Tibial nerve (tissue), 4 donors: ENCODE measurements around the gene SYT9. TPM values are rescaled to one million over a fixed set of nuclear protein-coding genes. Genes with fewer than 3 reads are reported as not detected.

Experiments used
- DNase-seq, 2 donors: peaks; one replicate each; pipeline ENCODE4 v3.0.0-alpha.2; 2019; ENCODE audit warnings: low spot score in 2 of 2
- H3K27ac ChIP-seq, 4 donors: fragments of 200-600 bp; sonication (generic) in 3 of 4; one replicate each; pipeline ENCODE4 v1.5.1; 2017 to 2019; ENCODE audit warnings: mild to moderate bottlenecking in 1 of 4
- H3K27me3 ChIP-seq, 2 donors: fragments of 200-600 bp; sonication (generic) in 1 of 2; one replicate each; pipeline versions ENCODE4 v1.5.1 to v1.6.0; 2017 to 2019
- H3K36me3 ChIP-seq, 3 donors: fragments of 200-600 bp; sonication (generic); one replicate each; pipeline ENCODE4 v1.5.1; 2018 to 2019
- H3K4me1 ChIP-seq, 4 donors: fragments of 200-600 bp; sonication (generic) in 3 of 4; one replicate each; pipeline ENCODE4 v1.5.1; 2017 to 2019
- H3K4me3 ChIP-seq, 4 donors: fragments of 200-600 bp; sonication (generic) in 3 of 4; one replicate each; pipeline ENCODE4 v1.5.1; 2017 to 2019; ENCODE audit warnings: mild to moderate bottlenecking in 1 of 4, moderate library complexity in 1 of 4
- H3K9me3 ChIP-seq, 4 donors: fragments of 200-600 bp; sonication (generic) in 3 of 4; one replicate each; pipeline ENCODE4 v1.5.1; 2017 to 2019
- CTCF ChIP-seq, 5 experiments: fragments of 200-600 bp in 3 of 5; fragments of 450-650 bp in 2 of 5; sonication (generic) in 3 of 5; IDR thresholded peaks; one replicate each; pipeline ENCODE4 v1.5.1; 2016 to 2019; ENCODE audit warnings: antibody characterized with exemption in 5 of 5, mild to moderate bottlenecking in 3 of 5, moderate library complexity in 2 of 5
- EP300 ChIP-seq, 2 donors: sonication (generic); formaldehyde crosslinking; IDR thresholded peaks; one replicate each; pipeline ENCODE4 v1.6.1; 2017; ENCODE audit warnings: antibody characterized with exemption in 2 of 2, mild to moderate bottlenecking in 1 of 2
- POLR2A ChIP-seq, 2 donors: fragments of 450-650 bp; IDR thresholded peaks; one replicate each; pipeline ENCODE4 v1.6.1; 2017; ENCODE audit warnings: antibody characterized with exemption in 2 of 2, mild to moderate bottlenecking in 2 of 2, moderate library complexity in 2 of 2
- WGBS, 2 donors: methylation state at CpG; one replicate each; pipeline ENCODE4 v1.1.5; 2018; 5-methylcytosine and 5-hydroxymethylcytosine counted together
- total RNA-seq, 4 donors: library from RNA; depleted of rRNA; stranded (reverse); fragments of >200 nt; gene quantifications; one replicate each; pipeline ENCODE4 v1.1.0, GENCODE V29; 2016

SYT9 gene
- total RNA-seq, 4 donors from 2014 or later: 0.21 to 0.30 TPM; not detected in 2

- 54 to 67% methylated on average over 7 of the region's 7 CpGs for WGBS, 2 donors
- Histone ChIP-seq H3K4me1 (no peaks in the 10 kb centered on the region), H3K27ac (no peak overlapping the region), H3K9me3 (no peaks in the 10 kb centered on the region), H3K36me3 (peaks cover 0 to 7% (median 0%) of the 10 kb centered on the region in 3 donors), H3K4me3 (no peak overlapping the region), H3K27me3 (no peaks in the 10 kb centered on the region)
- no peak for DNase-seq
- no peak for TF ChIP-seq CTCF (IDR thresholded peaks at IDR 0.05)
- TF ChIP-seq EP300 (IDR thresholded peaks at IDR 0.05): no peak
- no peak for TF ChIP-seq POLR2A (IDR thresholded peaks at IDR 0.05)
These were observed 219.4 kb downstream of the SYT9 start for GRCh38 chr11:7471071-7471470.

DNA sequence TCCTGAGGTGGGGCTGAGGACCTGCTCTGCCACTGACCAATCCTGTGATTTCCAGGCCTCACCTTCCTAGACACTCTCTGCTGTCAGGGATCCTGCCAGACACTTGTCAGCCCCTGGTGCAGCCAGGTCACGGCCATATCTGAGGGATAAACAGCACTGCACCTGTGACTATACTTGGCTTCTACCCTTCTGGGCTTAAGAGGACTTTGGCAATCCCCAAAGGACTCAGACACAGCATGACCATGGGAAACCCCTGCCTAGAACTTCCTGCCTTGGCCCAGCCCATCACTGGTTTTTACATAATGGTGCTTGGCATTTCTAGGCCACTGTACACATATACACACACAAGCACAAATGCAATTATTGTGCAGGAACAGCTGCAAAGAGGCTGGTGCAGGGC lies 222.0 kb downstream of the SYT9 start:
- TF ChIP-seq CTCF (IDR thresholded peaks at IDR 0.05): no peak
- no peak for TF ChIP-seq EP300 (IDR thresholded peaks at IDR 0.05)
- no peak for TF ChIP-seq POLR2A (IDR thresholded peaks at IDR 0.05)
- Histone ChIP-seq H3K4me3 (no peak overlapping the region), H3K4me1 (no peaks in the 10 kb centered on the region), H3K27me3 (no peaks in the 10 kb centered on the region), H3K27ac (no peak overlapping the region), H3K36me3 (peaks cover 0 to 7% (median 0%) of the 10 kb centered on the region in 3 donors), H3K9me3 (no peaks in the 10 kb centered on the region)
- no peak for DNase-seq
- 11% methylated on average over 1 of the region's 1 CpG; no CpG with 5 or more reads in 1 of the 2 donors for WGBS, 2 donors

DNA sequence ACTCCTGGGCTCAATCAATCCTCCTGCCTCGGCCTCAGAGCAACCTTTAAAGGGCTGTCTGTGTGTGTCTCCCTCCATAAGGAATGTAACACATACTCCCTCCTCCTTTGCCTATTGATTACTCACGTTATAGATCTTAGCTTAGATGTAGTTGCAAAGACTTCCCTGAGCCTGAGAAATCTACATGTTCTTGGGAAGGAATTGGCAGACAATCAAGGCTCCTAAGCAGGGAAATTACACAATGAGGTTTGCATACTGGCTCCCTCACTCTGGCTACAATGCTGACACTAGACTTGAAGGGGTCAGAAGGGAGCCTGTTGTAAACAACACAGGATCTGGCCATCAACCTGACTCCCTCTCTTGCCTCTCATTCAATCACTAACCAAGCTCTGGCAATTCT lies 228.4 kb downstream of the SYT9 start:
- H3K9me3 ChIP-seq: no peaks in the 10 kb centered on the region
- H3K4me1 ChIP-seq: no peaks in the 10 kb centered on the region
- 54 to 76% methylated on average over 2 of the region's 2 CpGs for WGBS, 2 donors
- DNase-seq: no peak
- no peaks in the 10 kb centered on the region for H3K36me3 ChIP-seq
- H3K27me3 ChIP-seq: no peaks in the 10 kb centered on the region
- H3K4me3 ChIP-seq: no peak overlapping the region
- no peak overlapping the region for H3K27ac ChIP-seq
- TF ChIP-seq CTCF (IDR thresholded peaks at IDR 0.05) (no peak), POLR2A (IDR thresholded peaks at IDR 0.05) (no peak), EP300 (IDR thresholded peaks at IDR 0.05) (peak in 1 of 2 donors; percentile 15)

DNA sequence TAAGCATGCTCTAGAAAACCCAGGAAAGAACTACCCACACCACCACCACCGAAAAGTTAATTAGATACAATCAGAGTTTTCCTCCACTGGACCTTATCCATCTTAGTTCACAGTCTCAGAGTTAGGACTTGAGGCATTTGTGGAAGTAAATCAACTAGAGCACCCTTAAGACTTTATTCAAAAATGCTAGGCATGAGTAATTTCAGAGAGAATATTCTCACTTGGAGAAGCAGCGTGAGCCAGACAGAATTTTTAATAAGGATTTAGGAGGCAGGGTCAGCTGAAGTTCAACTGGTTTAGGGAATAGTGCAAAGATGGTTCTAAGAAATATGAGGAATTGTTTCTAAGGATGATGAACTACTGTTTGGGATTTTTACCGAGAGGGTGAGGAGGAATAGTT lies 232.4 kb downstream of the SYT9 start:
- H3K27ac ChIP-seq: no peak overlapping the region
- 66 to 67% methylated on average over 3 of the region's 3 CpGs for WGBS, 2 donors
- no peaks in the 10 kb centered on the region for H3K27me3 ChIP-seq
- no peak for TF ChIP-seq POLR2A (IDR thresholded peaks at IDR 0.05)
- TF ChIP-seq EP300 (IDR thresholded peaks at IDR 0.05): no peak
- no peak for TF ChIP-seq CTCF (IDR thresholded peaks at IDR 0.05)
- peaks cover 0 to 13% (median 2%) of the 10 kb centered on the region in 4 donors for H3K4me1 ChIP-seq
- H3K36me3 ChIP-seq: peaks cover 0 to 8% (median 0%) of the 10 kb centered on the region in 3 donors
- no peak overlapping the region for H3K4me3 ChIP-seq
- no peaks in the 10 kb centered on the region for H3K9me3 ChIP-seq
- DNase-seq: no peak

DNA sequence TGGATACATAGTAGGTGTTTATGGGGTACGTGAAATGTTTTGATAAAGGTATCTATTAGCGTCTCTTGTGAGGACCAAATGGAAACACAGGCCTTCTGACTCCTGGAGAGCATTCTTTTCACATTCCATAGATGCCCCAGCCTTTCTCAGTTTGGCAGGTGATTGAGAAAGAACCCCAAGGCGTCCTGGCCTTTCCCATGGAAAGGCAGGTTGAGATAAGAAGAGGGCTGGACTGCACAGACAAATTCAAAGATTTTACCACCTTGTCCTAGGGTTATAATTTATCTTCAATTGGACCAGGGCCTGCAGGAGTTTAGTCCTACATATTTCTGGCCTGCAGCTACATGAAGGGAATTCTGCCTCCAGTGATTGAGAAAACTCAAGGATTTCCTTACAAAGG lies 232.9 kb downstream of the SYT9 start:
- H3K27me3 ChIP-seq: no peaks in the 10 kb centered on the region
- WGBS, 2 donors: 61 to 64% methylated on average over 3 of the region's 3 CpGs
- TF ChIP-seq CTCF (IDR thresholded peaks at IDR 0.05): no peak
- TF ChIP-seq EP300 (IDR thresholded peaks at IDR 0.05): no peak
- TF ChIP-seq POLR2A (IDR thresholded peaks at IDR 0.05): no peak
- H3K9me3 ChIP-seq: no peaks in the 10 kb centered on the region
- peaks cover 0 to 8% (median 0%) of the 10 kb centered on the region in 3 donors for H3K36me3 ChIP-seq
- H3K4me3 ChIP-seq: no peak overlapping the region
- peak overlapping the region in 2 of 4 donors; percentile 46 to 49 for H3K27ac ChIP-seq
- H3K4me1 ChIP-seq: peaks cover 0 to 15% (median 2%) of the 10 kb centered on the region in 4 donors
- DNase-seq: no peak
